Osteoblast (primary cell): ENCODE measurements around the gene ARHGAP42. TPM values are rescaled to one million over a fixed set of nuclear protein-coding genes. Genes with fewer than 3 reads are reported as not detected.
A peak's percentile ranks its signal among the peaks of the same experiment; 100 is the strongest.

Experiments
- DNase-seq: peaks from one replicate; pipeline ENCODE4 v3.0.0; 2011; ENCODE audit warnings: low spot score, mixed read lengths; ENCODE audit not compliant: insufficient read length; ENCODE audit errors: missing footprints
- H2AFZ ChIP-seq: 2 replicates; pipeline ENCODE4 v1.6.0; 2011; ENCODE audit warnings: mild to moderate bottlenecking, low read length
- H3K27ac ChIP-seq: 2 replicates; pipeline ENCODE4 v1.5.1; 2011; ENCODE audit warnings: mild to moderate bottlenecking, low read depth, low read length, moderate library complexity
- H3K27me3 ChIP-seq: 2 replicates; pipeline ENCODE4 v1.6.0; 2012; ENCODE audit warnings: mild to moderate bottlenecking, control low read depth, inconsistent platforms, low read length, moderate library complexity; ENCODE audit not compliant: insufficient read depth
- H3K36me3 ChIP-seq: 2 replicates; pipeline ENCODE4 v1.5.1; 2011; ENCODE audit warnings: mild to moderate bottlenecking, low read length, control low read depth, moderate library complexity; ENCODE audit not compliant: insufficient read depth
- H3K4me1 ChIP-seq: 2 replicates; pipeline ENCODE4 v1.5.1; 2011; ENCODE audit warnings: mild to moderate bottlenecking, low read length, control low read depth, moderate library complexity; ENCODE audit not compliant: insufficient read depth
- H3K4me2 ChIP-seq: 2 replicates; pipeline ENCODE4 v1.6.0; 2011; ENCODE audit warnings: mild to moderate bottlenecking, low read length; ENCODE audit not compliant: insufficient read depth
- H3K4me3 ChIP-seq: fragments of 200-600 bp; sonication (generic); 3 replicates; pipeline ENCODE4 v1.5.1; 2012; ENCODE audit warnings: mild to moderate bottlenecking, low read length, inconsistent platforms; ENCODE audit not compliant: insufficient read depth
- H3K79me2 ChIP-seq: 2 replicates; pipeline ENCODE4 v1.6.0; 2012; ENCODE audit warnings: mild to moderate bottlenecking, low read length, control low read depth, inconsistent platforms; ENCODE audit not compliant: insufficient read depth
- H3K9me3 ChIP-seq: 2 replicates; pipeline ENCODE4 v1.5.1; 2011; ENCODE audit warnings: low read depth, low read length, control low read depth
- H4K20me1 ChIP-seq: 2 replicates; pipeline ENCODE4 v1.6.0; 2012; ENCODE audit warnings: mild to moderate bottlenecking, low read length, control low read depth; ENCODE audit not compliant: insufficient read depth
- CTCF ChIP-seq: IDR thresholded peaks from 2 replicates; pipeline ENCODE4 v1.5.1; 2011; ENCODE audit warnings: mild to moderate bottlenecking, low read depth, low read length, moderate library complexity; ENCODE audit errors: extremely low read depth
- total RNA-seq: library from RNA; depleted of rRNA; stranded (reverse); fragments of >200 nt; gene quantifications from 2 replicates; pipeline ENCODE4 v1.2.3, GENCODE V29; 2012

Gene ARHGAP42
- total RNA-seq, 1 donor: 9.4 TPM

- H3K36me3 ChIP-seq: no peaks in the 10 kb centered on the region
- H3K27me3 ChIP-seq: no peaks in the 10 kb centered on the region
- H3K4me2 ChIP-seq: no peak overlapping the region
- H3K79me2 ChIP-seq: no peaks in the 10 kb centered on the region
- no peak overlapping the region for H3K4me3 ChIP-seq
- TF ChIP-seq CTCF: no peak
- H3K9me3 ChIP-seq: no peaks in the 10 kb centered on the region
- H4K20me1 ChIP-seq: no peaks in the 10 kb centered on the region
- DNase-seq: no peak
- H3K4me1 ChIP-seq: peaks cover 8% of the 10 kb centered on the region
- no peak overlapping the region for H3K27ac ChIP-seq
- no peak overlapping the region for H2AFZ ChIP-seq
These were observed 47.8 kb downstream of the ARHGAP42 start for GRCh38 chr11:100734743-100735527.

- H2AFZ ChIP-seq: no peak overlapping the region
- no peak overlapping the region for H3K4me2 ChIP-seq
- H3K27ac ChIP-seq: no peak overlapping the region
- H3K9me3 ChIP-seq: no peaks in the 10 kb centered on the region
- H3K36me3 ChIP-seq: no peaks in the 10 kb centered on the region
- no peak for TF ChIP-seq CTCF
- peaks cover 4% of the 10 kb centered on the region for H4K20me1 ChIP-seq
- peaks cover 17% of the 10 kb centered on the region for H3K4me1 ChIP-seq
- DNase-seq: no peak
- no peaks in the 10 kb centered on the region for H3K79me2 ChIP-seq
- H3K4me3 ChIP-seq: no peak overlapping the region
- no peaks in the 10 kb centered on the region for H3K27me3 ChIP-seq
These were observed 49.0 kb downstream of the ARHGAP42 start for GRCh38 chr11:100735949-100736675.

- no peak for DNase-seq
- TF ChIP-seq CTCF: no peak
- Histone ChIP-seq H3K4me3 (no peak overlapping the region), H3K27me3 (no peaks in the 10 kb centered on the region), H3K79me2 (peaks cover 2% of the 10 kb centered on the region), H3K27ac (peak overlapping the region; percentile 11), H3K4me1 (peaks cover 17% of the 10 kb centered on the region), H3K4me2 (no peak overlapping the region), H3K36me3 (no peaks in the 10 kb centered on the region), H4K20me1 (peaks cover 4% of the 10 kb centered on the region), H3K9me3 (no peaks in the 10 kb centered on the region), H2AFZ (no peak overlapping the region)
These were observed 51.7 kb downstream of the ARHGAP42 start for GRCh38 chr11:100738701-100739270.

GRCh38 chr11:100739666-100740065 lies 52.6 kb downstream of the ARHGAP42 start:
- Histone ChIP-seq H3K36me3 (no peaks in the 10 kb centered on the region), H3K4me2 (peak overlapping the region; percentile 65), H3K79me2 (peaks cover 2% of the 10 kb centered on the region), H3K27ac (peak overlapping the region; percentile 56), H3K9me3 (no peaks in the 10 kb centered on the region), H3K4me1 (peaks cover 17% of the 10 kb centered on the region), H2AFZ (no peak overlapping the region), H3K4me3 (no peak overlapping the region), H3K27me3 (no peaks in the 10 kb centered on the region), H4K20me1 (peaks cover 4% of the 10 kb centered on the region)
- TF ChIP-seq CTCF: no peak
- no peak for DNase-seq
